Islet precursor cell (in vitro differentiated cells): ENCODE measurements around the gene TMEM38B.
"Not testable (repeated sequence)": the region's sequence is repeated elsewhere in the genome, so short reads cannot be mapped to it uniquely, and the experiment has no call there.

ENCODE experiments used
- DNase-seq: peaks from one replicate; pipeline ENCODE4 v3.0.0-alpha.2; 2018

TMEM38B gene

DNA sequence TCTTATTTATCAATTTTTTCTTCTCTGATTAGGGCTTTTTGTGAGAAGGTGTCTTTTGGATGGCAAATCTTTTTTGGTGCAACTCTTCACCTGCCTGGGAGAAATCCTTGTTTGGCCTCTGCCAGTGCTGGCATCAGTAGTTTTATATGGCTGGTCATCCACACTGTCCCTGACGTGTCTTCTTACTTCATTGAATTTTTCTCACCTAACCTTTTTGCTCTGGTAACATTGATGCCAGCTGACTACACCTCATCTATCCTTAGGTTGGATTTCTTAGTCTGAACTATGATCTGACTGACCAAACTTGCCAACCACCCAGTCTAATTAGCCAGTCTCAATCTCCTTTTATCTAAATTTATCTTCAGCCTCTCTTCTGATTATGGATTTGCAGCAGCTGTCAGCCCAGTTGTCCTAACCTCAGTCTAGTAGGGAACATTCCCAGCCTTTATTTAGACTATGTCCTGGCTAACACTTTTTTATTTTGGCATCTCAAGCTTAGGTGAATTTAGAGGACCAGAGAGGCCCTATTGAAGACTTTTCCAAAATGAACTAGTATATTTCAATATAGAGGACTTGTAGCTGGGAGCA is 10.6 kb upstream of the TMEM38B start:
- DNase-seq, result no peak

DNA sequence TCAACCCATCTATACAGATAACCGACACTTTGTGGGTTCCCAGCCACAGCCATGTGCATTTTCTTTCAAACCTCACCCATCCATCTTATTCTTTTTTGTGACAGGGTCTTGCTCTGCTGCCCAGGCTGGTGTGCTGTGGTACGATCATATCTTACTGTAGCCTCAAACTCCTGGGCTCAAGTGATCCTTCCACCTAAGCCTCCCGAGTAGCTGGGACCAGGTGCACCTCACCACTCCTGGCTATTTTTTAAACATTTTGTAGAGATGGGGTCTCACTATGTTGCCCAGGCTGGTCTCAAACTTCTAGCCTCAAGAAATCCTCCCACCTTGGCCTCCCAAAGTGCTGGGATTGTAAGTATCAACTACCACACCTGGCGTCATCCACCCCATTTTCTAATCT is 7.4 kb upstream of the TMEM38B start:
- no peak for DNase-seq

DNA sequence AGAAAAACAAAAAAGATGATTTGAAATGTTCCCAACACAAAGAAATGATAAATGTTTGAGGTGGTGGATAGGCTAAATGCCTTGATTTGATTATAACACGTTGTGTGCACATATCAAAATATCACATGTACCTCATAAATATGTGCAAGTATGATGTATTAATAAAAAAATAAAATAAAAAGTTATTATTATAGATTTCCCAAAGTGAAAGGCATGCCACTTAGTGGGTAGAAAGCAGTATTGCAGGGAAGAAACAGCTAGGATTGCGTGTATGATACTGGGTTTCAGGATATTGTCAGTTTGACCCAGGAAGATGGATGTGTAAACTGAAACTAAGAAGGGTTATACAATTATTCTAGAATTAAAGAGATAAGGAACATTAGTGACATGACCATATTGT is 3.6 kb upstream of the TMEM38B start:
- DNase-seq, result no peak

DNA sequence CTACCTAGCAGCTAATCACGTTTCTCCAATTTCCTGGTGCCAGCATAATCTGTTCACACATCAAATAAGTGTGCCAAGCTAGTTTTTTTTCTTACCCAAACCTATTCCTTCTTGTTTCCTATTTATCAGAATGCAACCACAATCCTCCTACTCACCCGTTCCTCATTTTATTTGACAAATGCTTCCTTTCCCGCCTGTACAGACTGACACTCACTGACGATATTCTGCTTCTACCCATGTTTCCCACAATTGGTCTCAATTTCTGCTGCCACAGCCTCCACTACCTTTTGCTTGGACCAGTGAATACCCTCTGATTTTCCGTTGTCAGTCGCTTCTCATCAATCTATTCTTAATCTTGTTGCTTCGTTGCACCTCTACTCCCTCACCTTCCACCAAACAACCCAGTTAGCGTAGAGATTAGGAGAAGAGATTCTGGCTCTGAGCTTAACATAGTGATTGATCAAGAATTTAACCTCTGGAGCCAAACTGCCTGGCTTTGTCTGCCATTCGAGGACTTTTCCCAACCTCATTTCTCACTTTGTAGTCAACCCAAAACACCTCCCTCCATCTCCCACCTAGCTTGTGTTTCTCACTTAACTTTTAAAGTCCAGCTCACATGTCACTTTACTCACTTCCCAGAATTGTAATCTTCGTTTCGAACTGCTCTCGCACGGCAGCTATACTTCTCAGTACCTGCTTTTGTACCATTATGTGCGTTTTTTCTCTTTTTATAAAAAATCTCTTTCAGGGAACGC is 729 bp upstream of the TMEM38B start:
- DNase-seq, result no peak

DNA sequence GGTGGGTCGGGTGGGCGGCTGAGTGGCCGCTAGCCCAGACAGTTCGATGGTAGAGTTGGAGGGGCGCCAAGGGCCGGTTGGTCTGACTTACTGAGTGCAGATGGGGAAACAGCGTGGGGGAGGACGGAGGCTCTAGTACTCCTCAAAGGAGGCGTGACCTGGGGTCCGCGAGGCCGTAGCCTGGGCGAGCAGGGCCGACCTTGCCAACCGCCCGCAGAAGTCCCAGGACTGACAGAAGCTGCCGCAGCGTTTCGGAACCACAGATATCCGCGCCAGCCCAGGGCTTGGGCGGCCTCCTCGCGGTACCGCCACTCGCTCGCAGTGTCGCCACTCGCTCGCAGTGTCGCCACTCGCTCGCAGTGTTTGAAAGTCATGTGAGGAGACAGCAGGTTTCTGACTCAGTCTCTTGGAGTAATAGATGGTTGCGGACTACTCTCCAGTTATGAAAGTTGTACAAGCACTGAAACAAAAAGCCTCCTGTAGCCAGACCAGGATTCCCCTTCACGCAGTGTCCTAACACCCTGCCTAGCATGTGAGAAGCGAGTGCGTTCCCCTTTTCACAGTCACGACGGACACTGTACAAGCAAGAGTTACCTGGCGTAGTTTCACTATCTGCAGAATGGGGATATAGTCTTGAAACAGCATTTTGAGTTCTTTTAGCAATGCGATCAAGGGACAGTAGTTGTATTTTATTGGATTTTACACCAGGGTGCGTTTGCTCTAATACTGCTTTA is 674 bp downstream of the TMEM38B start:
- DNase-seq, result peak; percentile 81

DNA sequence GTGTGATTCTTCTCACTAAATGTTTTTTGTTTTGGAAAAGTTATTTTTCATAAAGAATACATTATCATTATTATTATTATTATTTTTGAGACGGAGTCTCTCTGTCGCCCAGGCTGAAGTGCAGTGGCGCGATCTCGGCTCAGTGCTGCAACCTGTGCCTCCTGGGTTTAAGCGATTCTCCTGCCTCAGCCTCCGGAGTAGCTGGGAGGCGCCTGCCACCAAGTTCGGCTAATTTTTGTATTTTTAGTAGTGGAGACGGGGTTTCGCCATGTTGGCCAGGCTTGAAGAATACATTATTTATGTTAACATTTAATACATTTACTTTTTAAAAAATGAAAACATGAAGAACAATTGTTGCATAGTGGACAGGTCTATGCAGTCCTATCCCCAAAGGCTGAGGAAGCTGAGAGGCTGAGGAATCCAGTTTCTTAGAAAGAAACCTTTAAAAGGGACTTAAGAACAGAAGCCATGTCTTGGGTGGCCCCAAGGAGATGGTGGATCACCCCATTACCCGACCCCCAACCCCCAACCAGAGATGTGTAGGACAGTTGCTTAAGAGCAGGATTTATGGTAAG is 2.0 kb downstream of the TMEM38B start:
- DNase-seq, result no peak

DNA sequence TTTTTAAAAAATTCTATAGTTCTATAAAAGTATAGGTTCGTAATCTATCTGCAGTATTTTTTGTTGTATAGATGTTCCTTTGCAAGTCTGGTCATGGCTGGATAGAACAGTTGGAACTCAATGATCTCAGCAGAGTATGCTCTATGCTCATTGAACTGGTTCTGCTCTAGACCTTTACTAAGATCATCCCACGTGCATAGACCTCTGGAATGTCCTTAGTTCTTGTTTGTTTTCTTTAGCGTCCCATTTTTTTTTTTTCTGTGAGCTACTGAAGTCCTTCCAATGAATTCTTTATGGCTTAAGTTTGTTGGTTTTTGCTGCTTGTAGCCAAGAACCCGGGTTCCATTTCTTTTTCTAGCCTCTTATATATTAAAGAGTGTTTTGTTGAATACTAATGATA is 3.5 kb downstream of the TMEM38B start:
- DNase-seq, result no peak

DNA sequence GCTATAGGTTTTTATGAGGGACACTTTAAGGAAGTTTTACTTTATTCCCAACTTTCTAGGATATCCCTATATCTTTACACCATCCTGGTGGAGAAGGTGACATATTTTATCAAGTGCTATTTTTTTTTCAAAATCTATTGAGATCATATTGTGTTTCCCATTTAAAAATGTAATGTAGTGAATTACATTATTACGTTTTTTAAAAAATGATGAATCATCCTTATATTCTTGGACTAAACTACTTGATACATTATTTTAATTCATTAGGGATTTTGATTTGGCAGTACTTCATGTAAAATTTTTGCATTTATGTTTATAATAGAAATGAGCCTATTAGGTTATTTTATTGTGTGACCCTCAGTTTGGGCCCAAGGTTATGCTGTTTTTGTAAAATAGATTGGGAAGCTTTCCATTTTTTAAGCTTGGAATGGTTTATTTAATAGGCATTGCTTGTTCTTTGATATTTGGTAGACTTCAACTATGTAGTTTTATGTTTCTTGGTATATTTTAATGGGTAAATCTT is 4.1 kb downstream of the TMEM38B start:
- DNase-seq, result no peak

DNA sequence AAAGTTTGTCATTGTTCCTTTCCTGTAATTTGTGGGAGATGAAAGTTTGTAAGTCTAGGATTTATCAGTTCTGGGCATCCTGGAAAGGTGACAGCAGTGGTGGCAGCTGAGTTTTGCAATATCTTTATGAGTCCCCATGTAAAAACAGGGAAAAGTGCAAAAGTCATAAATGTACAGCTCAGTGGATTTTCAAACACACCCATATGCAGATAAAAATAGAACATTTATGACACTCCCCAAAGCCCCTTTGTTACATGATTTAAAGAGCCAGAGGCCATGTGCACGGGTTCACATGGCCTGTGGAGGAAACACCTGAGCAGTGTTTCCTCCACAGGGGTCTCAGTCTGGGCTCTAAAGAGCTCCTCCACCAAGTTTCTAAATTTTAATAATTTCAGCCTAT is 6.3 kb downstream of the TMEM38B start:
- no peak for DNase-seq

DNA sequence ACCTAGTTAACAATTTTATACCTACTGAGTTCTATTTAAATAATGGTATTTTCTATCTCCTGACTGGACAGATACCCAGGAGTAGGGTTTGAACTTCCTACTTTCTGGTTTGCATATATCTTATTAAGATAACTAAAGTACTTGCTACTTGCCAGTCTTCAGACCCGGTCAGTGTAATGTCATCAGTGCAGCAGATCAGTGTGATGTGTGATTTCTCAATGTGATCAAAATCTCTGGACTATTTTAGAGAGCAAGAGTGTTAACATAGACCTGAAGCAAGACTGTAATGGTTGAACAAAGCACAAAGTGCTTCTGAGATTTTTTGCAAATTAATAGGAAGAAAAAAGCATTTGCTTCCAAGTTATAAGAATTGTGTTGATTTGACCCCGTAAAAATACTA is 6.8 kb downstream of the TMEM38B start:
- DNase-seq, result no peak

DNA sequence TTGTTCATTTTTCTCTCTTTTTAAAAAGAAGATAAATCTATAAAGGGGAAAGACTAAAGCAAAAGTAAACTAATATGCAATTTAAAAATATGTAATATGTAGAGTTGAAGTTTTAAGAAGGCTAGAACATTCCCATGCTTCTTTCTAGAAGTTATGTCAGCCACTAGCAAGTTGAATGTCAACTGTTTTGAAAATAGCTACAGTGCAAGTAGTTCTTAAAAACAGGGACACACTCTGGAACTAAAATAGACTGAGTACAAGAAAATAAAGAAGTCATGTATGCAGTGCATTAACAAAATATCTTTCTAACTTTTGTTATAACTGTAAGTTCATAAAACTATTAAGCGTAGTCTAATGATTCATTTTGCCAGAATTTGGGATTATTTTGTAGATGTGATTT is 7.9 kb downstream of the TMEM38B start:
- no peak for DNase-seq

DNA sequence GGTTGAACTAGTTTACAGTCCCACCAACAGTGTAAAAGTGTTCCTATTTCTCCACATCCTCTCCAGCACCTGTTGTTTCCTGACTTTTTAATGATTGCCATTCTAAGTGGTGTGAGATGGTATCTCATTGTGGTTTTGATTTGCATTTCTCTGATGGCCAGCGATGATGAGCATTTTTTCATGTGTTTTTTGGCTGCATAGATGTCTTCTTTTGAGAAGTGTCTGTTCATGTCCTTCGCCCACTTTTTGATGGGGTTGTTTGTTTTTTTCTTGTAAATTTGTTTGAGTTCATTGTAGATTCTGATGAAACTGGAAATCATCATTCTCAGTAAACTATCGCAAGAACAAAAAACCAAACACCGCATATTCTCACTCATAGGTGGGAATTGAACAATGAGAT is 9.3 kb downstream of the TMEM38B start:
- not testable (repeated sequence) for DNase-seq

DNA sequence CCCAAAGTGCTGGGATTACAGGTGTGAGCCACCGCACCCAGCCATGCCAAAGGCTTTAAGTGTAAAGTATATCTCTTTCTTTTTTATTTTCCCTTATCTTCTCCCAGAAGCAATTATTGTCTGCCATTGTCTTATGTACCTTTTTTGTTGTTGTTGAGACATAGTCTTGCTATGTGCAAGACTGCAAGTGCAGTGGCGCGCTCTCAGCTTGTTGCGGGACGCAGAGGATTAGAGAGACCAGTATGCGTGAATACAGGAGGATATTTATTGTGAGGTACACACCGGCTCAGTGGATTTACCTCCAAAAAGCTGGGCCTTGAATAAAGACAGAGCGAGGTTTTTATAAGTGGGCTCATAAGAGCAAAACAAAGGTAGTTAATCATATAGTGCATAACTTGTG is 11.8 kb downstream of the TMEM38B start:
- DNase-seq, result no peak

DNA sequence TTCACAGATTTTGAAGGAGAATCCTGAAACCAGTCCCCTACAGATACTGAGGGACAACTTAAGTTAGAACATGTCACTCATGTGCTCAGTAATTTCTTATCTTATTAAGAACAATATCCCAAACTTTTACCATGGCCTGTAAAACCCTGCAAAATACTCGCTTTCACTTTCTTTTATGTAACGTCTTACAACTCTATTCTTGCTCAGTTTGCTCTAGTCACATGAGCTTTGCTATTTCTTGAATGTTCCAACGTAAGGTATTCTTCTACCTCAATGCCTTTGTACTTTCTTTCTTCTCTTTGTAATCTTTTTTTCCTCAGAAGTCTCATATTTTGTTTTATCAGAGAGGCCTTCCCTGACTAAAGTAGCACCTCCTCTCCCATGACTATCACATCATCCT is 14.1 kb downstream of the TMEM38B start:
- no peak for DNase-seq

DNA sequence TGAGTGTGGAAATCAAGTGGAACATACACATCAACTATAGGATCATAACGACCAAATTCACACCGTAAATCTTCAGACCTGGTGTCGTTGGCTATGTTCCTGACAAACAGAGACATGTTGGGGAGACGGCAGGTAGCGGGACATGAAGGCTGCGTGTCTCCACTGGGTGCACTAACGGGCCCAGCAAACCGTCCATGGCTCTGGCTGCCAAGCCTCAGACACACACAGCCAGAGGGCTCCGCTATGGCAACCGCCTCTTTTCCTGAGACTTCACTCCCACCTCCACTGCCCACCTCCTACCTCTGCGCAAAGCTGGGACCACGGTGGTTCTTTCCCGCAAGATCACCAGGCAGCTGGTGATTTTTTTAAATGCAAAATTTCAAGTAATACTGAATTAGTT is 16.3 kb downstream of the TMEM38B start:
- DNase-seq, result no peak

DNA sequence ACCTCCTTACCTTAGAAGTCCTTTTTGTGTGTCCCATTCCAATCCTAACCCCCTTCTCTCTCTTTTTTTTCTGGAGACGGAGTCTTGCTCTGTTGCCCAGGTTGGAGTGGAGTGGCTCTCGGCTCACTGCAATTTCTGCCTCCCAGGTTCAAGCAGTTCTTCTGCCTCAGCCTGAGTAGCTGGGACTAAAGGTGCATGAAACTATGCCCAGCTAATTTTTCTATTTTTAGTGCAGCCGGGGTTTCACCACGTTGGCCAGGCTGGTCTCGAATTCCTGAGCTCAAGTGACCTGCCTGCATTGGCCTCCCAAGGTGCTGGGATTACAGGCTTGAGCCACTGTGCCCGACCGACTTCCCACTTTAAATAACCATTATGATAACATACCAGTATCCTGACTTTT is 17.5 kb downstream of the TMEM38B start:
- no peak for DNase-seq

DNA sequence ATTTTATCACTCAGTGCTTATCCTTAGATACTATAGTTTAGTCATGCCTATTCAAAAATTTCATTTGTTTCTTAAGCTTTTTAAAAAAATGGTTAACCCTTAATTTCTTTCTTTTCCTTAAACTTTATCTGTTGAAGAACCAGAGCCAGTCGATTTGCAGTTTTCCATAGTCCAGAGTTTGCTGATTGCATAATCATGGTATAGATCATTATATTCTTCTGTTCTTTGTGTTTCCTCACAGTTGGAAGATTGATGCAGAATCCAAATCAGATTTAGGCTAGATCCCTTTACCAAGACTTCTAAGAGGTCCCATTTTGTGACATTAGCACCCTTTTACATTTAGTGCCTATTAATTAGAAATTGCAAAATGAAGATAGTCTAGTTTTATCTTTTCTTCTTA is 18.0 kb downstream of the TMEM38B start:
- DNase-seq, result no peak

DNA sequence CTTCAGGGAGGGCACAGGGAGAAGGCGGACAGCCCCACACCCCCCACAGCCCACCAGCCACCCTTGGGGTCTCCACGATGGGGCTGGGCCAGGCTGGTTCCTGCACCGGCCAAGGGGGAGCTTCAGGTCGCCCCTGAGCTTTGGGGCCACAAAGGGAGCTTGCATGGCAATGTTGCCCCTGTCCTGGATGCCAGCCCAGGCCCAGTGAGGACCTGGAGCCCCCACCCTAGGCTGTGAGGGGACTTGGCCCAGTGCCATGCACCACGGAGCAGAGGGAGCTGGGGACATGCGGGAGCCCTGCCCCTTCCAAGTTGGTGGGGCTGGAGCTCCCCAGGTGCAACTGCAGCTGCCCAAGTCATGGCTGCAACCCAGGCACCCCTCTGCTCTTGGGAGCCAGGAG is 18.4 kb downstream of the TMEM38B start:
- DNase-seq, result no peak

DNA sequence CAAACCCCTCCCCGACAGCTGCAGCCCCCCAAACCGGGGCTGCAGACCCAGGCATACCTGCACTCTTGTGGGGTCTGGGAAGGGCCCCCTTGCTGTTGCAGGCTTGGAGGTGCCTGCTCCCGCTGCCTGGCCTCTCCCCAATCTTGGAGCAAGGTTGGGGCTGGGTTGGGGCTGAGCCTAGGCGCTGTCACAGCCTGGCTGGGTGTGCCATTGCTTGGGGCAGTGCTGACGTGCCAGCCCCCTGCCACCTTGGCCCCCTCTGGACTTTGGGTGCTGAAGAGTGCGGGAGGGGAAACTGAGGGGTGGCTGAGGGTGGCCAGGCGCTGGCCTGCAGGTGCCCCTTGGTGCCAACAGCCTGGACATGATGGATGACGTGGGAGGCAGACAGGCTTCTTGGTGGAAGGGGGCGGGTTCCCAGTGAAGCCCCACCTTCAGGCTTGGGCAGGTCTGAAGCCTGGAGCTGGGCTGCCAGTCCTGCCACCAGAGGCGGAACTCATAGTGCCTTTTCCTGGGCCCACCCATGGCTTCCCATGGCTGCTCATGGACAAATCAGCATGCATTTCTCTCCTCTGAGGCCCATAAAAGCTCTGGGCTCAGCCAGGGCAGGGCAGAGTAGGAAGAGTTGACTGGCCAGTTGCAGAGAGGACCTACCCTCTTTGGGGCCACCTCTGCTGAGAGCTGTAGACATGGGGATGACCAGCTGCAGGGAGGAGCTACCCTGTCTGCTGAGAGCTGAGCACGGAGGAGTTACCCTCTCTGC is 19.1 kb downstream of the TMEM38B start:
- no peak for DNase-seq

DNA sequence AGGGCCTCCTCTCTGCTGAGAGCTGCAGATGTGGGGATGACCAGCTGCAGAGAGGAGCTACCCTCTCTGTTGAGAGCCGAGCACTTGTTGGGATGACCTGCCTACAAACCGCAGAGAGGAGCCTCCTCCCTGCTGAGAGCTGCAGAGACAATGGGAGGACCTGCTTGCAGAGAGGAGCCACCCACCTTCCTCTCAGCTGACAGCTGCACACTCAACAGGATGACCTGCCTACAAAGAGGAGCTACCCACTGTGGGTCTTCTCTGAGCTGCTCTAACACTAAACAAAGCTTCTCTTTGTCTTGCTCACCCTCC is 19.6 kb downstream of the TMEM38B start:
- no peak for DNase-seq

DNA sequence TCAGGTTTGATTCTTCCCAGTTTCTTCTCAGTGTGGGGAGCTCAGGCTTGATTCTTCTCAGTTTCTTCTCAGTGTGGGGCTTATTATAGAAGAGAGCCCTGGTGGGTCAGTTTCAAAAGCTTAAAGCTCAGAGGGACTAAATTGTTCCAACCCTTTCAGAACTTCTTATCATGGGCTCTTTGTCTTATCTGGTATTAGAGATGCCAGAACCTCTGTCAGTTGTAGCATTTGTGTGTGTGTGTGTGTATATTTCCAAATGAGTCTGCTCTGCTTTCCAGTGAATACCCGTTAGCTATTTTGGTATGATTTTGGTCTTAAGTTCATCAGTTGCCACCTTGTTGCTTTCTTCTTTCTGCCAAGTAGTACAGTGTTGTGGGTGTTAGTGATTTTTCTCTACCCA is 21.8 kb downstream of the TMEM38B start:
- DNase-seq, result no peak

DNA sequence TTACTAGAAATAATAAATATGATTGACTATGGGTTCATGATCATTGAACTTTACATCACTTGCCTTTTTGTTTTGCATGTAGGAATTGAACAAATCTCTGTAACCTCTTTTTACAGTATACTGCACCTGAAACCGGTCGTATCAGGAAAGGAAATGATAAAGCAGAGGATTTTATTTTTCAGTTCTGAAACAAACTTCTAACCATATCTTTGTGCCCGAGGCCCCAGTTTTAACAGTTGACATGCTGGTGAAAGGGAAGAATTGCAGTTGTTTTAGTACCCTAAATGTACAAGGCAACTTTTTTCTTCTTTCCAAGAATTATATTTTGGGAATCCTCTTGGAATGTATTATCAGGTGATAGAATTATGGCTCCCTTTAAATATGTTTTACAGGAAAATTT is 27.8 kb downstream of the TMEM38B start:
- no peak for DNase-seq

DNA sequence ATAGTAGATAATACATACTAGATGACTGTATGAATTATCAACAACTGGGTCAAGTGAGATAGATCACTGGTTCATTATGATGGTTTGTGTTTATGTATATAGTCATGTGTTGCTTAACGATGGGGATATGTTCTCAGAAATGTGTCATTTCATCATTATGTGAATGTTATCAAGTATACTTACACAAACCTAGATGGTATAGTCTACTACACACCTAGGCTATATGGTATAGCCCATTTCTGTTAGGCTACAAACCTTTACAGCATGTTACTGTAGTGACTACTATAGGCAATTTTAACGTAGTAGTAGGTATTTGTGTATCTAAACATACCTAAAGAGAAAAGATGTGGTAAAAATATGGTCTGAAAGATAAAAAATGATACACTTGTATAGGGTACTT is 31.0 kb downstream of the TMEM38B start:
- DNase-seq, result no peak
